GM12878 (cell line): ENCODE measurements around the gene NUDT16L1. TPM values are rescaled to one million over a fixed set of nuclear protein-coding genes. Genes with fewer than 3 reads are reported as not detected.

Experiments
- ATAC-seq: fragments of 200-7000 bp; cut with Tn5 transposase; 3 replicates; pipeline ENCODE4 v1.9.1; 2020; ENCODE audit warnings: mild to moderate bottlenecking, moderate library complexity
- BruUV-seq: library from RNA; stranded (reverse); fragments of 400-500 nt; replicated peaks from 2 replicates; lab custom pipeline; 2021; lab: Mats Ljungman, UMichigan
- CTCF ChIA-PET: fragments of 300-600 bp; sonication (Branson Sonifier 250); formaldehyde crosslinking; extraction: SDS; loops from one replicate; lab custom pipeline; 2021; ENCODE audit warnings: inconsistent platforms; lab: Yijun Ruan, JAX
- POLR2A ChIA-PET: fragments of 350-600 bp; formaldehyde crosslinking; extraction: SDS; loops from one replicate; lab custom pipeline; 2021; ENCODE audit warnings: inconsistent platforms; lab: Charles Lee
- RAD21 ChIA-PET: fragments of 300-600 bp; sonication (Branson Sonifier 250); formaldehyde crosslinking; loops from one replicate; lab custom pipeline; 2023; ENCODE audit warnings: antibody characterized with exemption; ENCODE audit not compliant: unreplicated experiment; lab: Charles Lee
- SMC1A ChIA-PET: fragments of 300-600 bp; sonication (Branson Sonifier 250); formaldehyde crosslinking; loops from one replicate; lab custom pipeline; 2023; ENCODE audit not compliant: unreplicated experiment, uncharacterized antibody; lab: Charles Lee
- DNase-seq: peaks from one replicate; pipeline ENCODE4 v3.0.0-alpha.2; 2011; ENCODE audit warnings: low read depth, low spot score
- FAIRE-seq: peaks from 3 replicates; lab custom pipeline; 2011; peaks lifted over from hg19 to GRCh38; lab: Jason Lieb, UNC
- H2AFZ ChIP-seq: 2 replicates; pipeline ENCODE4 v1.6.0; 2011; ENCODE audit warnings: low read depth, low read length, control low read depth; ENCODE audit not compliant: control insufficient read depth
- H3K27ac ChIP-seq: 2 replicates; pipeline ENCODE4 v1.5.1; 2011; ENCODE audit warnings: control low read depth; ENCODE audit not compliant: control insufficient read depth, insufficient read depth
- H3K27me3 ChIP-seq, 2 experiments: replicated peaks in 1 of 2; 2 replicates each; pipeline versions ENCODE4 v1.6.0 to v1.6.1; 2011; ENCODE audit warnings: low read length in 1 of 2; ENCODE audit not compliant: control insufficient read depth in 2 of 2, insufficient read depth in 2 of 2
- H3K36me3 ChIP-seq, 2 experiments: 2 replicates each; pipeline ENCODE4 v1.5.1; 2011; ENCODE audit warnings: low read length in 1 of 2; ENCODE audit not compliant: control insufficient read depth in 2 of 2, insufficient read depth in 2 of 2
- H3K4me1 ChIP-seq: 2 replicates; pipeline ENCODE4 v1.6.1; 2011; ENCODE audit warnings: mild to moderate bottlenecking, low read length, moderate library complexity, mixed read lengths; ENCODE audit not compliant: control insufficient read depth, insufficient read depth
- H3K4me2 ChIP-seq: 2 replicates; pipeline ENCODE4 v1.6.0; 2011; ENCODE audit warnings: control low read depth; ENCODE audit not compliant: control insufficient read depth, insufficient read depth
- H3K4me3 ChIP-seq: fragments of 200-600 bp; sonication (generic); 2 replicates; pipeline ENCODE4 v1.5.1; 2016
- H3K79me2 ChIP-seq: 2 replicates; pipeline ENCODE4 v1.6.0; 2011; ENCODE audit warnings: low read length; ENCODE audit not compliant: control insufficient read depth, insufficient read depth
- H3K9ac ChIP-seq: 2 replicates; pipeline ENCODE4 v1.8.0; 2011; ENCODE audit warnings: low read length, control low read depth, mixed read lengths; ENCODE audit not compliant: control insufficient read depth, insufficient read depth
- H3K9me3 ChIP-seq: replicated peaks from 3 replicates; pipeline ENCODE4 v1.5.1; 2011; ENCODE audit warnings: mild to moderate bottlenecking, low read length; ENCODE audit not compliant: control insufficient read depth, insufficient read depth
- H4K20me1 ChIP-seq: 2 replicates; pipeline ENCODE4 v1.6.0; 2011; ENCODE audit not compliant: control insufficient read depth, insufficient read depth
- ATF7 ChIP-seq: fragments of 450-650 bp; IDR thresholded peaks from 2 replicates; pipeline ENCODE4 v1.6.1; 2016; ENCODE audit warnings: low read depth, mild to moderate bottlenecking
- LARP7 ChIP-seq: fragments of 450-650 bp; IDR thresholded peaks from 2 replicates; pipeline ENCODE4 v1.6.1; 2017; ENCODE audit warnings: mild to moderate bottlenecking
- POLR2A ChIP-seq: IDR thresholded peaks from 2 replicates; pipeline ENCODE4 v1.6.1; 2011; ENCODE audit warnings: low read depth, mild to moderate bottlenecking, low read length
- POLR2AphosphoS5 ChIP-seq: IDR thresholded peaks from 2 replicates; pipeline ENCODE4 v1.6.1; 2011; ENCODE audit warnings: mild to moderate bottlenecking, low read length, inconsistent platforms
- WGBS: methylation state at CpG from one replicate; pipeline ENCODE4 v1.1.6; 2016; ENCODE audit warnings: low lambda C conversion rate; ENCODE audit not compliant: insufficient replicate concordance, insufficient coverage; ENCODE audit errors: missing lambda C conversion rate; 5-methylcytosine and 5-hydroxymethylcytosine counted together
- in situ Hi-C: fragments of 300-500 bp; cut with MboI; formaldehyde crosslinking; loops from 9 replicates; pipeline ENCODE4 v1.14.3; 2018; ENCODE audit warnings: mixed read lengths
- intact Hi-C: fragments of 100-400 bp; cut with micrococcal nuclease; formaldehyde crosslinking; loops from one replicate; pipeline ENCODE4 v1.14.2; 2022; ENCODE audit not compliant: unreplicated experiment
- polyA plus RNA-seq, 11 experiments: library from polyadenylated mRNA; depleted of rRNA in 4 of 11; unstranded in 6 of 11; stranded (reverse) in 5 of 11; fragments of >200 nt; fragmentation: Nextera tagmentation in 4 of 11; fragmentation: Illumina TruSeq in 1 of 11; extraction: Ambion mirVana in 4 of 11; extraction: Trizol in 1 of 11; gene quantifications; 1 replicate in 1 of 11; 2 replicates in 10 of 11; pipeline versions ENCODE4 v1.2.1 to v1.2.3, GENCODE V29; 2011 to 2016; ENCODE audit warnings: inconsistent platforms in 2 of 11, missing spikeins in 2 of 11, low read depth in 1 of 11
- total RNA-seq, 4 experiments: library from RNA; depleted of rRNA in 3 of 4; stranded (reverse); fragments of >200 nt in 3 of 4; fragmentation: Illumina TruSeq in 1 of 4; extraction: Trizol in 1 of 4; gene quantifications; 2 replicates each; pipeline versions ENCODE4 v1.2.1 to v1.2.3, GENCODE V29; 2013 to 2021

NUDT16L1 gene
- total and polyA plus RNA-seq, 10 of the 15 experiments (the other 5 are each of a cell fraction or from before 2014, with no cell fraction given), result 1.4 to 77.7 (median 28.9) TPM

- H3K79me2 ChIP-seq, result peaks cover 11% of the 10 kb centered on the region
- H3K27me3 ChIP-seq, result no peaks in the 10 kb centered on the region
- H2AFZ ChIP-seq, result no peak overlapping the region
- H3K9ac ChIP-seq, result no peak overlapping the region
- H3K36me3 ChIP-seq, result peaks cover 10 to 42% of the 10 kb centered on the region in 2 experiments; a peak in 3 of 4 replicates
- no TSS peak for BruUV-seq
- SMC1A ChIA-PET, result no interaction called here
- no peak for FAIRE-seq
- no peak for ATAC-seq
- in situ Hi-C loops (no loop called here), intact Hi-C loops (no loop called here)
- 0 out of 2 replicates have a peak, but pooled peaks have one; percentile 24 for TF ChIP-seq POLR2A
- no peak for TF ChIP-seq ATF7
- no peak overlapping the region for H3K4me2 ChIP-seq
- POLR2A ChIA-PET, result no interaction called here
- CTCF ChIA-PET, result no interaction called here
- H3K27ac ChIP-seq, result no peak overlapping the region
- H4K20me1 ChIP-seq, result no peaks in the 10 kb centered on the region
- no peak for DNase-seq
- WGBS, result 87% methylated on average over 9 of the region's 9 CpGs
- no peaks in the 10 kb centered on the region for H3K9me3 ChIP-seq
- H3K4me1 ChIP-seq, result peaks cover 7% of the 10 kb centered on the region
- H3K4me3 ChIP-seq, result no peak overlapping the region
- RAD21 ChIA-PET, result no interaction called here
Measured at GRCh38 chr16:4697848-4698291, 4.5 kb downstream of the NUDT16L1 start.

GRCh38 chr16:4698321-4699045, 5.1 kb downstream of the NUDT16L1 start:
- peaks cover 5% of the 10 kb centered on the region; the same call in 1 of the 2 replicates for H3K4me1 ChIP-seq
- POLR2A ChIA-PET, result no interaction called here
- TF ChIP-seq POLR2AphosphoS5 (peak; percentile 52; the same call in 1 of the 2 replicates), LARP7 (no peak)
- TF ChIP-seq, all 136 proteins: peak for 1
- no peaks in the 10 kb centered on the region for H3K27me3 ChIP-seq
- WGBS, result 93% methylated on average over 33 of the region's 36 CpGs
- FAIRE-seq (no peak), DNase-seq (no peak), ATAC-seq (no peak)
- intact Hi-C loops (no loop called here), in situ Hi-C loops (no loop called here)
- peaks cover 11% of the 10 kb centered on the region for H3K79me2 ChIP-seq
- no peaks in the 10 kb centered on the region for H4K20me1 ChIP-seq
- H3K9ac ChIP-seq, result no peak overlapping the region
- peaks cover 10 to 42% of the 10 kb centered on the region in 2 experiments; a peak in 3 of 4 replicates for H3K36me3 ChIP-seq
- no peak overlapping the region for H3K4me3 ChIP-seq
- BruUV-seq, result no TSS peak
- no peaks in the 10 kb centered on the region for H3K9me3 ChIP-seq
- H2AFZ ChIP-seq, result no peak overlapping the region
- no peak overlapping the region for H3K27ac ChIP-seq
- ChIA-PET CTCF (no interaction called here), SMC1A (no interaction called here), RAD21 (no interaction called here)
- no peak overlapping the region for H3K4me2 ChIP-seq
